Endodermal cell (in vitro differentiated cells): ENCODE data around the gene RASSF4. TPM values are rescaled to one million over a fixed set of nuclear protein-coding genes. Genes with fewer than 3 reads are reported as not detected.

ENCODE experiments used
- DNase-seq: peaks from one replicate; pipeline ENCODE4 v3.0.0-alpha.2; 2017
- H3K27ac ChIP-seq: 2 replicates; pipeline ENCODE4 v1.5.1; 2013; ENCODE audit warnings: mild to moderate bottlenecking, low read depth, low read length, moderate library complexity
- H3K27me3 ChIP-seq: 2 replicates; pipeline ENCODE4 v1.6.1; 2013; ENCODE audit warnings: mild to moderate bottlenecking, low read length, moderate library complexity; ENCODE audit not compliant: insufficient read depth, control insufficient read depth, poor library complexity, severe bottlenecking
- H3K36me3 ChIP-seq: 2 replicates; pipeline ENCODE4 v1.7.0; 2013; ENCODE audit warnings: mild to moderate bottlenecking, low read length, moderate library complexity; ENCODE audit not compliant: control insufficient read depth, insufficient read depth
- H3K4me1 ChIP-seq: one replicate; pipeline ENCODE4 v1.7.0; 2013; ENCODE audit warnings: low read length; ENCODE audit not compliant: control insufficient read depth, insufficient read depth
- H3K4me3 ChIP-seq: 2 replicates; pipeline ENCODE4 v1.5.1; 2013; ENCODE audit warnings: mild to moderate bottlenecking, low read length, moderate library complexity
- H3K9ac ChIP-seq: 2 replicates; pipeline ENCODE4 v1.6.1; 2013; ENCODE audit warnings: mild to moderate bottlenecking, low read length, moderate library complexity; ENCODE audit not compliant: poor library complexity, severe bottlenecking; ENCODE audit errors: extremely low read depth
- H3K9me3 ChIP-seq: 2 replicates; pipeline ENCODE4 v1.6.1; 2013; ENCODE audit warnings: mild to moderate bottlenecking, low read length, moderate library complexity; ENCODE audit not compliant: control insufficient read depth
- H3K27ac Mint-ChIP-seq: 2 replicates; pipeline ENCODE4 v1.8.0; 2020; ENCODE audit warnings: mixed read lengths
- H3K27me3 Mint-ChIP-seq: 2 replicates; pipeline ENCODE4 v1.8.0; 2021; ENCODE audit warnings: mild to moderate bottlenecking, mixed read lengths; ENCODE audit not compliant: insufficient read depth
- H3K36me3 Mint-ChIP-seq: 2 replicates; pipeline ENCODE4 v1.8.0; 2020; ENCODE audit warnings: low read depth, mixed read lengths
- H3K4me1 Mint-ChIP-seq: 2 replicates; pipeline ENCODE4 v1.8.0; 2020; ENCODE audit warnings: mixed read lengths
- H3K4me3 Mint-ChIP-seq: 2 replicates; pipeline ENCODE4 v1.8.0; 2020; ENCODE audit warnings: mild to moderate bottlenecking, moderate library complexity, mixed read lengths
- H3K9me3 Mint-ChIP-seq: 2 replicates; pipeline ENCODE4 v1.8.0; 2020; ENCODE audit warnings: mild to moderate bottlenecking, mixed read lengths
- CTCF ChIP-seq: fragments of 200-600 bp; sonication (generic); conservative IDR thresholded peaks from 2 replicates; pipeline ENCODE4 v1.5.0; 2021; ENCODE audit warnings: antibody characterized with exemption, mild to moderate bottlenecking
- WGBS, 2 experiments: methylation state at CpG; one replicate each; pipeline versions ENCODE4 v1.1.5 to v1.1.7; 2013; ENCODE audit warnings: missing lambda C conversion rate in 2 of 2, mixed read lengths in 1 of 2; ENCODE audit not compliant: insufficient coverage in 1 of 2, insufficient read length in 1 of 2; 5-methylcytosine and 5-hydroxymethylcytosine counted together
- total RNA-seq, 2 donors: library from RNA; stranded (reverse); fragmentation: NEBNext Ultra II Directional in 1 of 2; extraction: Animal tissue kit (Norgen Biotek cat#: 25700) in 1 of 2; gene quantifications; 2 replicates in 1 of 2; 3 replicates in 1 of 2; pipeline ENCODE4 v1.2.1, GENCODE V29; 2021

RASSF4 gene
- total RNA-seq, 2 donors from 2014 or later = 5.2 to 14.1 TPM

GRCh38 chr10:44914891-44915290 lies 44.7 kb upstream of the RASSF4 start:
- H3K9me3 ChIP-seq = no peaks in the 10 kb centered on the region
- H3K4me1 Mint-ChIP-seq = peaks cover 21% of the 10 kb centered on the region
- TF ChIP-seq CTCF = no peak
- no peaks in the 10 kb centered on the region for H3K36me3 Mint-ChIP-seq
- no peak for DNase-seq
- H3K4me3 ChIP-seq = no peak overlapping the region
- no peak overlapping the region for H3K4me3 Mint-ChIP-seq
- H3K27ac Mint-ChIP-seq = no peak overlapping the region
- peaks cover 7% of the 10 kb centered on the region for H3K9me3 Mint-ChIP-seq
- H3K4me1 ChIP-seq = no peaks in the 10 kb centered on the region
- H3K27me3 ChIP-seq = no peaks in the 10 kb centered on the region
- H3K9ac ChIP-seq = no peak overlapping the region
- no peaks in the 10 kb centered on the region for H3K36me3 ChIP-seq
- H3K27me3 Mint-ChIP-seq = peaks cover 11% of the 10 kb centered on the region
- 74% methylated on average over 2 of the region's 2 CpGs; no CpG with 5 or more reads in 1 of the 2 experiments for WGBS, 2 experiments
- no peak overlapping the region for H3K27ac ChIP-seq

DNA sequence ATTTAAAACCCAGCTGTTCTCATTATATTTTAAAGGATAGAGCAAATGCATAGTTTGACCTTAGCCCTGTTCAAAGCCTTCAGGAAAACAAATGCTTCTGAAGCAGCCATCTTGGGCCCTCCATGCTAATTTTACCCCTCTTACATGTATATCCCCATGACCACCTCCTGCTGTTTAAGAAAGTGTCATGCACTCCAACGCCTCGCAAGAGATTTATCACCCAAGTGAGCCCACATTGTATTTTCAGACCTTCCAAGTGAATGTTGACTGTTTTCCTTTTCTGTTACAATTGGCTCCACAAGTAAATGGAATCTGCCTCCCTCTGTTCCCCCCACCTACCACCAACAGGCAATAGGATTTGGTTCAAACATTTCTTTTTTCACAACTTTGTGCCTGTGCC lies 43.2 kb upstream of the RASSF4 start:
- WGBS, 2 experiments = 85 to 93% methylated on average over 2 of the region's 2 CpGs
- H3K27ac Mint-ChIP-seq = no peak overlapping the region
- no peak overlapping the region for H3K27ac ChIP-seq
- no peaks in the 10 kb centered on the region for H3K27me3 ChIP-seq
- TF ChIP-seq CTCF = no peak
- DNase-seq = no peak
- H3K27me3 Mint-ChIP-seq = peaks cover 11% of the 10 kb centered on the region
- peaks cover 7% of the 10 kb centered on the region for H3K9me3 Mint-ChIP-seq
- peaks cover 11% of the 10 kb centered on the region for H3K4me1 Mint-ChIP-seq
- no peaks in the 10 kb centered on the region for H3K36me3 ChIP-seq
- no peaks in the 10 kb centered on the region for H3K4me1 ChIP-seq
- H3K9me3 ChIP-seq = no peaks in the 10 kb centered on the region
- H3K9ac ChIP-seq = no peak overlapping the region
- H3K36me3 Mint-ChIP-seq = no peaks in the 10 kb centered on the region
- no peak overlapping the region for H3K4me3 ChIP-seq
- no peak overlapping the region for H3K4me3 Mint-ChIP-seq

DNA sequence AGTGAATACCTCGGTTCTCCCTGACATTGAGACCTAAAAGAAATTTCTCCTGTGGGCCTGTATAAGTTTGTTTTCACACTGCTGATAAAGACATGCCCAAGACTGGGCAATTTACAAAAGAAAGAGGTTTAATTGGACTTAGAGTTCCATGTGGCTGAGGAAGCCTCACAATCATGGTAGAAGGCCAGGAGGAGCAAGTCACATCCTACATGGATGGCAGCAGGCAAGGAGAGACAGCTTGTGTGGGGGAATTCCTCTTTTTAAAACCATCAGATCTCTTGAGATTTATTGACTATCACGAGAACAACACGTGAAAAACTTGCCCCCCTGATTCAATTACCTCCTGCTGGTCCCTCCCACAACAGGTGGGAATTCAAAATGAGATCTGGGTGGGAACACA lies 41.8 kb upstream of the RASSF4 start:
- no peak overlapping the region for H3K9ac ChIP-seq
- no peaks in the 10 kb centered on the region for H3K27me3 ChIP-seq
- no peak overlapping the region for H3K4me3 ChIP-seq
- H3K27ac Mint-ChIP-seq = no peak overlapping the region
- H3K36me3 Mint-ChIP-seq = no peaks in the 10 kb centered on the region
- H3K4me1 ChIP-seq = no peaks in the 10 kb centered on the region
- WGBS, 2 experiments = 85 to 87% methylated on average over 3 of the region's 3 CpGs
- H3K4me1 Mint-ChIP-seq = peaks cover 11% of the 10 kb centered on the region
- peaks cover 11% of the 10 kb centered on the region for H3K27me3 Mint-ChIP-seq
- H3K4me3 Mint-ChIP-seq = no peak overlapping the region
- H3K9me3 Mint-ChIP-seq = peaks cover 7% of the 10 kb centered on the region
- DNase-seq = no peak
- H3K27ac ChIP-seq = no peak overlapping the region
- no peaks in the 10 kb centered on the region for H3K9me3 ChIP-seq
- no peaks in the 10 kb centered on the region for H3K36me3 ChIP-seq
- TF ChIP-seq CTCF = no peak
